Measurements from ENCODE around the gene ITPK1.

The ITPK1 gene

GRCh38 chr14:93006567-93007051 lies 109.1 kb downstream of the ITPK1 start:
- no peak for DNase-seq

DNA sequence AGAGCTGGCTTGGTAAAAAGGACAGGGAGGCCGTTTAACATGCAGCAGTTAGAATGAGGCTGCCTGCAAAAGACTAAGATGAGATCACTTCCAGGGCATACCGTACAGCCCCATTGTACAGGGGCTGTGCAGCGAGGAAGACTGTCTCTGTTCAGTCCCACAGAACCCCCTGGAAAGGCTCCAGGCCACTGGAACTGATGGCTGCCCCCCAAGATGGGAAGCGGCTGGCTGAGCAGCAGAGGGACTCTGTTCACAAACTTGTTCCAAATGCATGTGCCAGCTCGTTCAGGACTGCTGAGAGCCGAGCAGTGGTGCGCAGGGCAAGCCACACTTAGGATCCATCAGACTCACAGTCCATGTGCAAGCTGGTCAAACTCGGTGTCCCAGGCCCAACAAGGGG lies 109.9 kb downstream of the ITPK1 start:
- no peak for DNase-seq

GRCh38 chr14:93005135-93005813 lies 110.5 kb downstream of the ITPK1 start:
- DNase-seq = no peak

DNA sequence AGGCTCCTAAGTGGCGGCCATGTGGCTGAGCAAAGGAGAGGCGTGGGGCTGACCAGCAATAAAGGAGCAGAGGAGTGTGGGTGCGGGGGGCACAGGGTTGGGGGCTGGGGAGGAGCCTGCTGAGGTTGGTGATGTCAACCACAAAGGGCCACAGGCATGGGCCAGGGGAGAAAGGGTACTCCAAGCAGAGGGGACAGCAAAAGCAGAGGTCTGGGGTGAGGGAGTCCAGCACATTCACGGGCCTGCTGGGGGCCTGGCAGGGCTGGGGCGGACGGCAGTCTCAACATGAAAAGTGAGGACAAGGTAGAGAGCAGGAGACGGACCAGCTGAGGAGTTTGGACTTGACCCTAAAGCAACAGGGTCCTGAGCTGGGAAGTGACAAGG lies 111.0 kb downstream of the ITPK1 start:
- no peak for DNase-seq

- no peak for DNase-seq
Measured at GRCh38 chr14:93003945-93004698, 111.6 kb downstream of the ITPK1 start.

- DNase-seq = no peak
Measured at GRCh38 chr14:93002851-93003298, 112.8 kb downstream of the ITPK1 start.

DNA sequence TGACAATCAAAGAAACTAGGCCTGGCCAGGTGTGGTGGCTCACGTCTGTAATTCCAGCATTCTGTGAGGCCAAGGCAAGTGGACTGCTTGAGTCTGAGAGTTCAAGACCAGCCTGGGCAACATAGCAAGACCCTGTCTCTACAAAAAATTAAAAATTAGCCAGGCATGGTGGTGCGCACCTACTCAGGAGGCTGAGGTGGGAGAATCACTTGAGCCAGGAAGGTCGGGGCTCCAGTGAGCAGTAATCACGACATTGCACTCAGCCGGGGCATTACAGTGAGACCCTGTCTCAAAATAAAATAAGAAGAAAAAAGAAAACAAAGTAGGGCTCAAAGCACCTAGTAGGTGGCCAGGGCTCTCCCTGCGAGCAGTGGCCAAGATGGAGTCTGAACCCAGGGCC lies 113.7 kb downstream of the ITPK1 start:
- DNase-seq = no peak

GRCh38 chr14:92998946-92999345 lies 116.8 kb downstream of the ITPK1 start:
- no peak for DNase-seq

DNA sequence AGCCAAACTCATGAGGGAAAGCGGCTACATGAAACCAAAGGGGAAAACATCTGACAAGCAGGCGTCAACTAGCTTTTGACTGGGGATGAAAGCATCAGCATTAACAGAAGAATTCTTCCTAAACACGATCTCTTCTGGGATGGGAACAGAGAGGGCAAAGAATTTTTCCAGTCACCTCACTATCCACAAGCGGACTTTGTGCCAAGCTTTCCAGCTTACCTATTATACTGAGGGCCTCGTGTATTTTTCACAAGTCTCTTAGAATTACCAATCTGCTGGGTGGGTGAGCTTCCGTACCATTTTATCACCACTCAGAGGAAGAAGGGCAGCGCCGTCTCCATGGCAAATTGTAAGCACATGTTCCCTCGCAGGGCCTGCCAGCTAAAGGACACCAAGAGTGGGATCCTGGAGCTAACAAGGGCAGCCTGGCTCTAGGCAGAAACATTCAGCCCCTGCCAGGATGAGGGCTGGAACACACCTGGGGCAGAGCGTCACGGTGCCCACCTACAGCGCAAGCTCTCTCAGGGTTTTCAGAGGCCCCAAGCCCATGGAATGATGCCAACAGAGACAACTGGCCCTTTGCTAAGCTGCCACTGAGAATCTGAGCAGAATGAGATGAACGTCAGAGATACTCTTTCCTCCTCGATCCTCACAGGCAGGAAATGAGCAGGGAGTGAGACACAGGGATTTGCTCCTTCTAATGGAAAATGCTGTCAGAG lies 118.2 kb downstream of the ITPK1 start:
- DNase-seq = no peak

- no peak for DNase-seq
Measured at GRCh38 chr14:92995620-92996019, 120.1 kb downstream of the ITPK1 start.

GRCh38 chr14:92994942-92995341 lies 120.8 kb downstream of the ITPK1 start:
- no peak for DNase-seq

DNA sequence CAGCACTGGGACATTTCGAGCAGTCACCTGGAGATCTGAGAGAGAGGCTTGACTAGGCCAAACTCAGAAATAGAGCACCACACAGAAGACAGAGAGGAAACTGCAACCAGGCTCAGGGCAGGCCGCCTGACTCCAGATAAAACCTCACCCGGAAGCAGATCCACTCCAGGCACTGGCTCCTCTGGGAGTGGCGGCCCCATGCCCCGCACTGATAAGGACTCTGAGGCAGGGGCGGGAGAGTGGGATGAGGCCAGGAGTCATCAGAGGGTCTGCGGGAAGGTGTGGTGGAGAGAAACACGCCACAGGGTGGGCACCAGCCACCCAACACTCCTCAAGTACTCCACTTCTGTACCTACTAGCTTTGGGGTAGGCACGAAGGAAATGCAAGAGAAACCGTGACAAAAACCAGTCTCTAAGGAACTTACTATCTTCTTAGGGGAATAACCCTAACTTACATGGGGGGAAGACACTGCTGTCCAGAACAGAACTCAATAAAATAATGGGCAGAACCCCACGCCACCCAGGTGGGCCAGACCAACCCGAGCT lies 121.5 kb downstream of the ITPK1 start:
- DNase-seq = no peak

DNA sequence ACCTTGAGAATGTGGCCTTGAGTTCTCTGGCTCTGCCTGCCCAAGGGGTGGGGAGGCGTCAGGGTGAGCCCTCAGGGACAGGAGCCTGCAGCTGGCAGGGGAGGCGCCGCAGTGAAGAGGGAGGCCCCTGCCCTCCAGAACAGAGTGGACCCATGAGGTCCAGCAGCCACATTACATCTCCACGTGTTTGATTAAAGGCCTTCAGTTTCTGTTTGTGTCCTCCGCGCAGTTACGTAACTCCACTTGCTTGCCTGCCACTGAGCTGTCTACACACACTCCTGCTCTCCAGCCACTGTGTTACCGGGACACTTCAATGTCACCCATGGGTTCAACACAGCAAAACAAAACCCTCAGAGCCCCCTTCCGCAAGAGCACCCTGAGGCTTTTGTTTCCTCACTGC lies 122.4 kb downstream of the ITPK1 start:
- no peak for DNase-seq

- no peak for DNase-seq
Measured at GRCh38 chr14:92991536-92991935, 124.2 kb downstream of the ITPK1 start.

GRCh38 chr14:92990456-92991430 lies 125.0 kb downstream of the ITPK1 start:
- no peak for DNase-seq

DNA sequence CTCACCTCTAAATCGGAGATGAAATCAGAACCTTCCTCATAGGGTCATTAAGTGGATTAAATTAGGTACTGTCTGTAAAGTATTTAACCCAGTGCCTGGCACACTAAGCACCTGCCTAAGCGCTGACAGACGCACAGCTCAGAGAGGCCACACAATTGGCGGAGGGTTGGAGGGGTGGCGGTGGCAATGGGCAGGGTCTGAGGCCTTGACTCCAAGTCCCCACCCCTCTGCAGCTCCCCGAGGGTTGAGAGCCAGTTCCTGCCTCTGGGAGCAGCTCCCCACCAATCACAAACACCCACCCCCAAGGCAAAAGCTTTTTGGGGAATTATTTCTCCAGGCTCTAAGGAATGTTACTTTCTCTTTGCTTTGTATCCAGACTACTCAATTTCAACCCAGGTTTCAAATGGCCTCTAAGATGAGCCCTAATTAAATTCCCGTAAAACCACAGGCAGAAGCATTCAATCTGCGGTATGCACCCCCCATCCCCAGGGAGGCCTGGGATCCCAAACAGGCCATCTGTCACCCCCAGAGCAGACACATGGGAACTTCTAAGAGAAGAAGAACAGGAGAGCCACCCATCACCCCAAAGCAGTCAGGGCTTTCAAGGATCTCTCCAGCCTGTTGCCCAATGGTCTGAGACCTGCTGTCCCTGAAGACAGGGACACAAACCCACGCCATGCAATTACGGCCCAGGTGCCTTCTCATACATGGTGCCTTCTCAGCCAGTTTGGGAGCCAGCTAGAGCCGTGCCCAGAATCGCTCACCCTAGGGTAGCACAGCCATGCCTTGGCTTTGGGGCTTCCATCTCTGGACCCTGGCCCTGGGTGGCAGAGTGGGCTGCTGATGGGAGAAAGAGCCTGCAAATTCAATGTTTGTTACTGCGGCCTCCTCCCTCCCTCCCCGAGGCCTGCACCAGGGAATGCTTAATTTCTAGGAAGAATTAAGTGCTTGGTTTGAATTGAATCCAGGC lies 126.7 kb downstream of the ITPK1 start:
- no peak for DNase-seq

- no peak for DNase-seq
Measured at GRCh38 chr14:92987713-92988510, 127.8 kb downstream of the ITPK1 start.

- no peak for DNase-seq
Measured at GRCh38 chr14:92987148-92987570, 128.6 kb downstream of the ITPK1 start.

- no peak for DNase-seq
Measured at GRCh38 chr14:92986254-92987147, 129.2 kb downstream of the ITPK1 start.

Data from SHP77 treated with DMSO at 0.1 percent for 48 hours (cell line).